ENCODE measurements around the gene PTPRN2.
"Not testable (repeated sequence)": the region's sequence is repeated elsewhere in the genome, so short reads cannot be mapped to it uniquely, and the experiment has no call there.

PTPRN2 gene

GRCh38 chr7:158273756-158274342 lies 313.8 kb downstream of the PTPRN2 start:
- not testable (repeated sequence) for H3K9me3 ChIP-seq (ENCODE audit: control insufficient read depth, insufficient read depth, low read length); H3K4me1 ChIP-seq (ENCODE audit: insufficient read depth, low read length); H3K36me3 ChIP-seq (ENCODE audit: insufficient read depth, low read length); H3K9ac ChIP-seq (ENCODE audit: low read depth, low read length)

GRCh38 chr7:158273138-158273651 lies 314.4 kb downstream of the PTPRN2 start:
- Histone ChIP-seq H3K9ac (ENCODE audit: low read depth, low read length) (no peak overlapping the region), H3K9me3 (ENCODE audit: control insufficient read depth, insufficient read depth, low read length) (no peaks in the 10 kb centered on the region), H3K4me1 (ENCODE audit: insufficient read depth, low read length) (no peaks in the 10 kb centered on the region), H3K36me3 (ENCODE audit: insufficient read depth, low read length) (no peaks in the 10 kb centered on the region)

GRCh38 chr7:158272509-158273137 lies 315.0 kb downstream of the PTPRN2 start:
- Histone ChIP-seq H3K9ac (ENCODE audit: low read depth, low read length) (no peak overlapping the region), H3K4me1 (ENCODE audit: insufficient read depth, low read length) (no peaks in the 10 kb centered on the region), H3K9me3 (ENCODE audit: control insufficient read depth, insufficient read depth, low read length) (no peaks in the 10 kb centered on the region), H3K36me3 (ENCODE audit: insufficient read depth, low read length) (no peaks in the 10 kb centered on the region)

DNA sequence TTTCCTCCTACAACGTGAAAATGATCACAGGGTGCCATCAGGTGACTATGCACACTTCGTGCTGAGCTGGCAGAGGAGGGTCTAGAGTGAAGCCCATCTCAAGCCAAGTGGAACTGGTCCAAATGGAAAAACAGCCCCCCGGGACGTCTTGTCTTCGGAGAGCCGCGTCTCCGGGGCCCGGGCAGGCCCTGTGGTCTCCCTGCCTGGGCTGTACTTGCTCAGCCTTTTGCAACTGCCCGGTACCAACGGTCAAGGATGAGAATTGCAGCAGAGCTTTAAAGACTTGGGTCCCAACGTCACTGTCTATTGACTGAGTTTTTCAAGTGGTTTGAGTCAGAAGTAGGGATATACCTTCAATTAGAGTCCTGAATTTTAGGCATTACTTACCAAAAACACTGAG lies 315.5 kb downstream of the PTPRN2 start:
- Histone ChIP-seq H3K9me3 (ENCODE audit: control insufficient read depth, insufficient read depth, low read length) (no peaks in the 10 kb centered on the region), H3K9ac (ENCODE audit: low read depth, low read length) (no peak overlapping the region), H3K4me1 (ENCODE audit: insufficient read depth, low read length) (no peaks in the 10 kb centered on the region), H3K36me3 (ENCODE audit: insufficient read depth, low read length) (no peaks in the 10 kb centered on the region)

DNA sequence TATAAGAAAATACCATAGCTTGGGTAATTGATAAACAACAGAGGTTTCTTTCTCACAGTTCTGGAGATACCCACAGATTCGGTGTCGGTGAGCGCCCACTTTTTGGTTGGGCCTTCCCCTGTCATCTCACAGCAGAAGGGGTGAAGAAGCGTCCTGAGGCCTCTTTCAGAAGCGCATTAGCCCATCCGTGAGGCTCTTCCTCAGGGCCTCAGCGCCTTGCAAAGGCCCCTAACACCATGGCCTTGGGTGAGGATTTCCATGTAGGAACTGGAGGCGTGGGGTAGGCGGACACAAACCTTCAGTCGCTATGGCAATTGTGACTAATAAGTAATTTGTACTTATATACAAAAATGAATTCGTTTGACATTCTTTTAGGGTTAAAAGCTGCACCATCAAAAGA lies 316.0 kb downstream of the PTPRN2 start:
- no peaks in the 10 kb centered on the region for H3K36me3 ChIP-seq (ENCODE audit: insufficient read depth, low read length)
- H3K9ac ChIP-seq (ENCODE audit: low read depth, low read length) = no peak overlapping the region
- H3K4me1 ChIP-seq (ENCODE audit: insufficient read depth, low read length) = no peaks in the 10 kb centered on the region
- H3K9me3 ChIP-seq (ENCODE audit: control insufficient read depth, insufficient read depth, low read length) = no peaks in the 10 kb centered on the region

DNA sequence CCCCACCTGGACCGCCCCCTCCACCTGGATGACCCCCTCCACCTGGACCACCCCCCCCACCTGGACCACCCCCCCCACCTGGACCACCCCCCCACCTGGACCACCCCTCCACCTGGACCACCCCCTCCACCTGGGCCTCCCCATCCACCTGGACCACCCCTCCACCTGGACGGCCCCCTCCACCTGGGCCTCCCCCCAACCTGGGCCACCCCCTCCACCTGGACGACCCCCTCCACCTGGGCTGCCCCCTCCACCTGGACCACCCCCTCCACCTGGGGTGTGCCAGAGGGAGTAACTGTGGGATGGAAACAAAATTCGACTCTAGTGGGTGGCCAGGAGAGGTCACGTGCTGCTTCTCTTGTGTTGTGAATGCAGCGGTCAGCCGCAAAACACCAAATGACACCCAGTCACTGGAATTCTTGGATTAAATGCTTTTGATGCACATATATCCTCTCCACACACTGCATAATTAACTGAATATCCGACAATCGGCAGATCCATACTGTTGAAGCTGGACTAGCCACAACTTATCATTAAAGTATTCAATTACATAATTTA lies 316.7 kb downstream of the PTPRN2 start:
- no peak overlapping the region for H3K9ac ChIP-seq (ENCODE audit: low read depth, low read length)
- H3K4me1 ChIP-seq (ENCODE audit: insufficient read depth, low read length) = no peaks in the 10 kb centered on the region
- no peaks in the 10 kb centered on the region for H3K9me3 ChIP-seq (ENCODE audit: control insufficient read depth, insufficient read depth, low read length)
- no peaks in the 10 kb centered on the region for H3K36me3 ChIP-seq (ENCODE audit: insufficient read depth, low read length)

GRCh38 chr7:158270106-158270775 lies 317.4 kb downstream of the PTPRN2 start:
- H3K9me3 ChIP-seq (ENCODE audit: control insufficient read depth, insufficient read depth, low read length) = no peaks in the 10 kb centered on the region
- H3K36me3 ChIP-seq (ENCODE audit: insufficient read depth, low read length) = no peaks in the 10 kb centered on the region
- no peaks in the 10 kb centered on the region for H3K4me1 ChIP-seq (ENCODE audit: insufficient read depth, low read length)
- H3K9ac ChIP-seq (ENCODE audit: low read depth, low read length) = no peak overlapping the region

DNA sequence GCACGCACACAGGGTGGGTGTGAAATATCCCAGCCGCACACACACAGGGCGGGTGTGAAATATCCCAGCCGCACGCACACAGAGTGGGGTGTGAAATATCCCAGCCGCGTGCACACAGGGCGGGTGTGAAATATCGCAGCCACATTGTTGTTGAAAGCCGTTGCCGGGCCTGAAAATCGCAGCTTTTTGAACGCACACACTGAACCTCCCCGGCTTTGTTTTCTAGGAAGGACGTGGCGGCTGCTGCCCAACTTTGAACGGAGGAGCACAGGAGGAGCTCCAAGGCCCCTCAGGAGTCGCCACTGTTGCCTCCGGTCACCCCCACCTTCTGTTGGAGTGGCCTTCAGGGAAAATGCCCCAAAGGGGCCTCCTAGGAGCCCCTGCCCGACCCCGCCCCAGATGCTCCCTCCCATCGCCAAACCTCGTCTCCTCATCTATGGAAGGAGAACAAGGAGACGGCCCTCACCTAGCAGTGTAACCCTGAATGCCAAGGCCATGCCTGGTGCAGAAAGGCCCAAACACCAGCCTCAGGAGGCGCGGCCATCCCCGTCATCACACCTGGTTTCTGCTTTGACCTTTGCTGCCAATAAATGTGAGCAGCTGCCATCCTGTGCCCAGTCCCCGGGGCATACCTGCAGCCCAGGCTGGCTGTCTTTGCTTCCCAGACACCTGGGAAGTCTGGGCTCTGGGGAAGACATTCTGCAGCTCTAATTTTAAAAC lies 318.6 kb downstream of the PTPRN2 start:
- H3K36me3 ChIP-seq (ENCODE audit: insufficient read depth, low read length) = no peaks in the 10 kb centered on the region
- no peaks in the 10 kb centered on the region for H3K4me1 ChIP-seq (ENCODE audit: insufficient read depth, low read length)
- no peaks in the 10 kb centered on the region; the same call in 1 of the 2 replicates for H3K9me3 ChIP-seq (ENCODE audit: control insufficient read depth, insufficient read depth, low read length)
- no peak overlapping the region for H3K9ac ChIP-seq (ENCODE audit: low read depth, low read length)

- Histone ChIP-seq H3K36me3 (ENCODE audit: insufficient read depth, low read length) (no peaks in the 10 kb centered on the region), H3K9me3 (ENCODE audit: control insufficient read depth, insufficient read depth, low read length) (no peaks in the 10 kb centered on the region; the same call in 1 of the 2 replicates), H3K9ac (ENCODE audit: low read depth, low read length) (no peak overlapping the region), H3K4me1 (ENCODE audit: insufficient read depth, low read length) (no peaks in the 10 kb centered on the region)
These were observed 319.7 kb downstream of the PTPRN2 start for GRCh38 chr7:158267742-158268435.

DNA sequence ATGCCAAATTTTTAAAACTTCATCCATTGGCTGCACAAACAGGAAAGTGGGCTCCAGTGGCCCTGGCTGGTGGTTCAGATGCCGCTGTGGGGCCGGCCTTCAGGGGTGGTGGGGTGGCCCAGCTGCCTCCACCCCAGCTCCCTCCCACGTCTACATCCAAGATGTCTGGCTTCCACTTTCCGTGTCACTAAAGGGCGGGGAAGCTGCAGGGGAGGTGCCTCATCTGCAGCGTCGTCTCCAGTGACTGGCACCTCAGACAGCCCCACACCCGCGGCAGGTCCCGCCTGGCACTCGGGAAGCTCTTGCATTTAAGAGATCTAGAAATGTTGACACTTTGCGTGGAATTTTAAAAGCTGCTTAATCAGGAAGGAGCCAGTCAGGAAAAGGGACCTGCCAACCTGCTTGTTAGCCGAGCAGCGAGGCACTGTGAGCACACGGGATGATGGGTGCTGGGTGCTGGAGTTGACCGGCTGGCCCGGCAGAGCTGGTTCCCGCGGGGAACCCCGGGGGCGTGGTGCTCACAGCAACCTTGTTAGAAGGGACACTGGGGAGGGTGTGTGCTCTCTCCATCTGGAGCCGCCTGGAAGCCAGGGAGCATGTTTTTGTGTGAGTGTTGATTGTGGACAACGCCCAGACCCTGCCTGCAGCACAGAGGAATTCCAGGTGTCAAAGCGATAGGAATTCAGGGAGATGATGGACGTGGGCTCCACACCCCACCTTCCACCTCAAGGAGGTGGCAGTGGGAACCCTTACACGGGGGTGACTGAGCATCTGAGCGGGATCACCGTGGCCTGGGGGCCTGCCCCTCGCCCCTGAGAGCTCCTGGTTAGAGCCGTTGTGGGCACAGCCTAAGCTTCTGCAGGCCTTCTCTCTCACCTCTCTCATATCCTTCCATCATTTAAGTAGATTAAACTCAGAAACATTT lies 320.5 kb downstream of the PTPRN2 start:
- peaks cover 3% of the 10 kb centered on the region; the same call in 1 of the 2 replicates for H3K9me3 ChIP-seq (ENCODE audit: control insufficient read depth, insufficient read depth, low read length)
- H3K36me3 ChIP-seq (ENCODE audit: insufficient read depth, low read length) = no peaks in the 10 kb centered on the region
- H3K9ac ChIP-seq (ENCODE audit: low read depth, low read length) = no peak overlapping the region
- H3K4me1 ChIP-seq (ENCODE audit: insufficient read depth, low read length) = no peaks in the 10 kb centered on the region

DNA sequence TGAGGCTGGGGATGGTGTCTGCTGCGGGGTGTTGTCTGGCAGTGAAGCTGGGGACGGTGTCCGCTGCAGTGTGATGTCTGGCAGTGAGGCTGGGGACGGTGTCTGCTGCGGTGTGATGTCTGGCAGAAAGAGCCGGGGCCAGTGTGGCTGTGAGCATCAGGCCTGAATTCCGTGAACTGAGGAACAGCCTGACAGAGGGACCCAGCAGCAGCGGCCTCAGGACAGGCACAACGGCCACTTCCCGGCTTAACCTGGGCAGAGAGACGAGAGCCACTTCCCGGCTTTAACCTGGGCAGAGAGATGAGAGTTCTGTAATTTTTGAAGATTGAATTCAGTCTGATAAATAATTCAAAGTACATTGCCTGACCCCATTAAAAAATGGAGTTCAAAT lies 321.2 kb downstream of the PTPRN2 start:
- peaks cover 3% of the 10 kb centered on the region; the same call in 1 of the 2 replicates for H3K9me3 ChIP-seq (ENCODE audit: control insufficient read depth, insufficient read depth, low read length)
- no peaks in the 10 kb centered on the region for H3K4me1 ChIP-seq (ENCODE audit: insufficient read depth, low read length)
- no peak overlapping the region for H3K9ac ChIP-seq (ENCODE audit: low read depth, low read length)
- no peaks in the 10 kb centered on the region for H3K36me3 ChIP-seq (ENCODE audit: insufficient read depth, low read length)

- H3K9ac ChIP-seq (ENCODE audit: low read depth, low read length) = no peak overlapping the region
- H3K36me3 ChIP-seq (ENCODE audit: insufficient read depth, low read length) = no peaks in the 10 kb centered on the region
- peaks cover 3% of the 10 kb centered on the region; the same call in 1 of the 2 replicates for H3K9me3 ChIP-seq (ENCODE audit: control insufficient read depth, insufficient read depth, low read length)
- H3K4me1 ChIP-seq (ENCODE audit: insufficient read depth, low read length) = no peaks in the 10 kb centered on the region
These were observed 321.9 kb downstream of the PTPRN2 start for GRCh38 chr7:158265743-158266080.

Data from ES-I3 (cell line).